Measurements from ENCODE around the gene RBM23.

DNA sequence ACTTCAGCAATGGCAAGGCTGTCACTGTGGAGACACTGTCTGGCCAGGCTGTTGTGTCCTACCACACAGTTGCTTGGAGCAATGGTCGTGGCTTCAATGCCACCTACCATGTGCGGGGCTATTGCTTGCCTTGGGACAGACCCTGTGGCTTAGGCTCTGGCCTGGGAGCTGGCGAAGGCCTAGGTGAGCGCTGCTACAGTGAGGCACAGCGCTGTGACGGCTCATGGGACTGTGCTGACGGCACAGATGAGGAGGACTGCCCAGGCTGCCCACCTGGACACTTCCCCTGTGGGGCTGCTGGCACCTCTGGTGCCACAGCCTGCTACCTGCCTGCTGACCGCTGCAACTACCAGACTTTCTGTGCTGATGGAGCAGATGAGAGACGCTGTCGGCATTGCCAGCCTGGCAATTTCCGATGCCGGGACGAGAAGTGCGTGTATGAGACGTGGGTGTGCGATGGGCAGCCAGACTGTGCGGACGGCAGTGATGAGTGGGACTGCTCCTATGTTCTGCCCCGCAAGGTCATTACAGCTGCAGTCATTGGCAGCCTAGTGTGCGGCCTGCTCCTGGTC lies 43.1 kb downstream of the RBM23 start:
- no peak for TF ChIP-seq CTCF (conservative IDR thresholded peaks at IDR 0.05; ENCODE audit: low read depth, low read length)
- TF ChIP-seq EZH2 (IDR thresholded peaks at IDR 0.05; ENCODE audit: low read length, unreplicated experiment), result no peak

Measured in PC-3 (cell line).